HEK293 (cell line): ENCODE results near the gene ZNF24.

Experiments used
- CTCF ChIA-PET: fragments of 350-600 bp; formaldehyde crosslinking; extraction: SDS; loops from one replicate; lab custom pipeline; 2021; ENCODE audit warnings: antibody characterized with exemption; lab: Yijun Ruan, JAX
- POLR2A ChIA-PET: fragments of 300-600 bp; formaldehyde crosslinking; extraction: SDS; loops from one replicate; lab custom pipeline; 2020; ENCODE audit warnings: antibody characterized with exemption, inconsistent platforms; lab: Yijun Ruan, JAX
- H3K27ac ChIP-seq: fragments of 200-500 bp; sonication (Bioruptor generic); 2 replicates; pipeline ENCODE4 v1.5.1; 2014; ENCODE audit warnings: low read depth, low read length, control low read depth, inconsistent platforms; ENCODE audit errors: extremely low read depth
- H3K36me3 ChIP-seq, 2 experiments: fragments of 200-500 bp in 1 of 2; sonication (Bioruptor generic) in 1 of 2; 1 replicate in 1 of 2; 2 replicates in 1 of 2; pipeline ENCODE4 v1.5.1; 2014 to 2017; ENCODE audit warnings: inconsistent platforms in 2 of 2, low read length in 2 of 2; ENCODE audit not compliant: control insufficient read depth in 2 of 2, insufficient read depth in 1 of 2
- H3K4me1 ChIP-seq: fragments of 200-500 bp; sonication (Bioruptor generic); 2 replicates; pipeline ENCODE4 v1.5.1; 2014; ENCODE audit warnings: mild to moderate bottlenecking, low read length, inconsistent platforms; ENCODE audit not compliant: control insufficient read depth, insufficient read depth
- H3K4me3 ChIP-seq: 2 replicates; pipeline ENCODE4 v1.5.1; 2011; ENCODE audit warnings: low read depth, mild to moderate bottlenecking, control low read depth, low read length, moderate library complexity
- H3K9me3 ChIP-seq: fragments of 200-500 bp; sonication (Bioruptor generic); 2 replicates; pipeline ENCODE4 v1.5.1; 2014; ENCODE audit warnings: low read depth, low read length, inconsistent platforms; ENCODE audit not compliant: control insufficient read depth, insufficient read depth
- ZBTB48 ChIP-seq: fragments of 450-650 bp; formaldehyde crosslinking; IDR thresholded peaks from 2 replicates; pipeline ENCODE4 v1.5.1; 2016; ENCODE audit warnings: missing biosample characterization, missing genetic modification characterization
- ZNF157 ChIP-seq: fragments of 450-650 bp; formaldehyde crosslinking; IDR thresholded peaks from 2 replicates; pipeline ENCODE4 v1.5.1; 2016; ENCODE audit warnings: missing biosample characterization, missing genetic modification characterization
- ZNF169 ChIP-seq: fragments of 450-650 bp; formaldehyde crosslinking; IDR thresholded peaks from 2 replicates; pipeline ENCODE4 v1.5.1; 2016; ENCODE audit warnings: missing biosample characterization, missing genetic modification characterization
- ZNF266 ChIP-seq: fragments of 450-650 bp; formaldehyde crosslinking; IDR thresholded peaks from 2 replicates; pipeline ENCODE4 v1.5.1; 2016; ENCODE audit warnings: missing biosample characterization, missing genetic modification characterization, low read depth
- ZNF510 ChIP-seq: fragments of 450-650 bp; formaldehyde crosslinking; IDR thresholded peaks from 2 replicates; pipeline ENCODE4 v1.5.1; 2018; ENCODE audit warnings: mild to moderate bottlenecking, missing genetic modification characterization, missing biosample characterization; ENCODE audit not compliant: insufficient replicate concordance
- TF ChIP-seq, protein P1 (sequence below): fragments of 450-650 bp; formaldehyde crosslinking; IDR thresholded peaks from 2 replicates; pipeline ENCODE4 v1.5.1; 2016; ENCODE audit warnings: missing biosample characterization, missing genetic modification characterization

Gene ZNF24

DNA sequence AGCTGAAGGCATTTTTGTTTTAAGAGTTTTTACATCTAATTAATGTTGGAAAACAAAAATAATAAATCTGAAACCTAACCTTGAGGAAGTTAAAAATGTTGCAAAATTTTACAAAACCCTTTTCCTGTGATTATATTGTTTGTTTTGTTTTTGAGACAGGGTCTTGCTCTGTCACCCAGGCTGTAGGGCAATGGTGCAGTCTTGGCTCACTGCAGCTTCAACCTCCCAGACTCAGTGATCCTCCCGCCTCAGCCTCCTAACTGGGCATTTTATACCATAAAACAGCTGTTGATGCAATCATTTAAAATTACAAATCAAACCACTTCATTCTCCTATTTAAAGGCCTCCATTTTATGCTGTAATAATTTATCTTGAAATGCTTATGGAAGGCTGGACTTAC lies 1.7 kb upstream of the ZNF24 start:
- no peaks in the 10 kb centered on the region for H3K9me3 ChIP-seq
- no peaks in the 10 kb centered on the region for H3K4me1 ChIP-seq
- no peak for TF ChIP-seq ZNF157 (tag by site-specific recombination)
- no peak for TF ChIP-seq ZNF266 (tag by site-specific recombination)
- TF ChIP-seq, protein P1, sequence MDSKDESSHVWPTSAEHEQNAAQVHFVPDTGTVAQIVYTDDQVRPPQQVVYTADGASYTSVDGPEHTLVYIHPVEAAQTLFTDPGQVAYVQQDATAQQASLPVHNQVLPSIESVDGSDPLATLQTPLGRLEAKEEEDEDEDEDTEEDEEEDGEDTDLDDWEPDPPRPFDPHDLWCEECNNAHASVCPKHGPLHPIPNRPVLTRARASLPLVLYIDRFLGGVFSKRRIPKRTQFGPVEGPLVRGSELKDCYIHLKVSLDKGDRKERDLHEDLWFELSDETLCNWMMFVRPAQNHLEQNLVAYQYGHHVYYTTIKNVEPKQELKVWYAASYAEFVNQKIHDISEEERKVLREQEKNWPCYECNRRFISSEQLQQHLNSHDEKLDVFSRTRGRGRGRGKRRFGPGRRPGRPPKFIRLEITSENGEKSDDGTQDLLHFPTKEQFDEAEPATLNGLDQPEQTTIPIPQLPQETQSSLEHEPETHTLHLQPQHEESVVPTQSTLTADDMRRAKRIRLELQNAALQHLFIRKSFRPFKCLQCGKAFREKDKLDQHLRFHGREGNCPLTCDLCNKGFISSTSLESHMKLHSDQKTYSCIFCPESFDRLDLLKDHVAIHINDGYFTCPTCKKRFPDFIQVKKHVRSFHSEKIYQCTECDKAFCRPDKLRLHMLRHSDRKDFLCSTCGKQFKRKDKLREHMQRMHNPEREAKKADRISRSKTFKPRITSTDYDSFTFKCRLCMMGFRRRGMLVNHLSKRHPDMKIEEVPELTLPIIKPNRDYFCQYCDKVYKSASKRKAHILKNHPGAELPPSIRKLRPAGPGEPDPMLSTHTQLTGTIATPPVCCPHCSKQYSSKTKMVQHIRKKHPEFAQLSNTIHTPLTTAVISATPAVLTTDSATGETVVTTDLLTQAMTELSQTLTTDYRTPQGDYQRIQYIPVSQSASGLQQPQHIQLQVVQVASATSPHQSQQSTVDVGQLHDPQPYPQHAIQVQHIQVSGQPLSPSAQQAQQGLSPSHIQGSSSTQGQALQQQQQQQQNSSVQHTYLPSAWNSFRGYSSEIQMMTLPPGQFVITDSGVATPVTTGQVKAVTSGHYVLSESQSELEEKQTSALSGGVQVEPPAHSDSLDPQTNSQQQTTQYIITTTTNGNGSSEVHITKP (tag by site-specific recombination): peak; percentile 25; the same call in 1 of the 2 replicates
- TF ChIP-seq, all 188 proteins: peak for 1
- H3K27ac ChIP-seq: no peak overlapping the region
- ChIA-PET POLR2A (no interaction called here), CTCF (interaction anchor here (0.5 to 1.0 kb wide), 4 partner anchors 9 to 340 kb away, joined by 3 to 4 read pairs (median 4); no protein-coding TSS in a partner anchor)
- peaks cover 0 to 16% of the 10 kb centered on the region in 2 experiments; a peak in 2 of 3 replicates for H3K36me3 ChIP-seq
- H3K4me3 ChIP-seq: no peak overlapping the region

DNA sequence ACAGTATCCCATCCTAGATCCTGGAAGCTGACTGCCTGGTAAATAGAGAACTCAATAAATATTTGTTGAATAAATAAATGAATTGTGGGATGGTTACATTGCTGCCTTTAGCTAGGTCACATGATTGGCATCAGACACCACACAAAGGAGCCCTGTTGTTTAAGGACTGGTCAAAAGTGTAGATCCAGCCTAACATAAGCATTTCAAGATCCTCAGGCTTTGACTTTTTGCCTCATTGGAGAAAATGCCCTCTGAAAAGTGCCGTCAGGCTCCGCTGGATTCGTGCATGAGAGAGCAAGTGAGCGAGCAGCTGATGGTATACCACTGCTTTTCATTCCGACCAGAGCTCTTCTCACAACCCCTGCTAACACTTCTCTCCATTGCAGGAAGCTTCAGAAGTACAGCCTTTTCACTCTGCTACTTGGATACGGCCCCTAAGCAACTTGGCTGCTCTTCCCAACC lies 1.3 kb upstream of the ZNF24 start:
- Histone ChIP-seq H3K4me3 (no peak overlapping the region), H3K4me1 (no peaks in the 10 kb centered on the region), H3K36me3 (peaks cover 0 to 21% of the 10 kb centered on the region in 2 experiments; a peak in 2 of 3 replicates), H3K27ac (no peak overlapping the region), H3K9me3 (no peaks in the 10 kb centered on the region)
- CTCF ChIA-PET: interaction anchor here (0.5 to 1.7 kb wide), 6 partner anchors 10 to 339 kb away, joined by 3 to 7 read pairs (median 4); no protein-coding TSS in a partner anchor
- no peak for TF ChIP-seq ZNF510 (tag by site-specific recombination)
- peak; percentile 85 for TF ChIP-seq ZBTB48 (tag by site-specific recombination)
- TF ChIP-seq, all 188 proteins: peak for 1
- POLR2A ChIA-PET: no interaction called here

DNA sequence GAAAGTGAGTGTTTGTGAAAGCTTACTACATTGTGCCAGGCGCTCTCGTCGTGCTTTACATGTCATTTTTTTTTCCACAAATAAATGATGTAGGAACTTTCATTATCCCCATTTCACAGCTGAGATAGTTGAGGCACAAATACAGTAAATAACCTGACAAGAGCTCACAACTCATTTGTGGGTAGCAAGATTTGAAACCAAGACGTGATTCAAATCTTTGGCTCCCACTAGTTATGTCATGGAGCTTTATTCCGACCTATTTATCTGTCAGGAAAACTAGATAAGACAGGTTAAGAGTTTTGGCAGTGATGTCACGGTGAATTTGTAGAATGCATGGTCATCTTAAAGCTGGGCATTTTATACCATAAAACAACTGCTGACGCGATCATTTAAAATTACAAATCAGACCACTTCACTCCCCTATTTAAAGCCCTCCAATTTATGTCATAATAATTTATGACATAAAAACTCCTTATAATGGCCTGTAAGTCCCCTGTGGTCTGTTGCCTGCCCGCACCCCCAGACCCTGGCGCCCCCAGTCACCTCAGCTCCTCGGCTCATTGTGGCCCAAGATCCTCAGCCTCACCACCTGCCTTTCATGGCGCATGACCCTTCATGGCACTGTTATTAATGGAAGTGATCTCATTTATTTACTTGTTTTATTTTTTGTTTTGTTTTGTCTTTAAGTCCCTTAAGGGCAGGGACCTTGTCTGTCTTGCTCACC lies 678 bp upstream of the ZNF24 start:
- H3K9me3 ChIP-seq: no peaks in the 10 kb centered on the region
- POLR2A ChIA-PET: interaction anchor here (1.0 to 1.6 kb wide), 3 partner anchors 10 to 104 kb away, joined by 3 to 7 read pairs (median 5); partner anchors contain the start of genes ZNF397 and ZSCAN30
- no peak for TF ChIP-seq ZNF169
- TF ChIP-seq, protein P1 (tag by site-specific recombination): 0 out of 2 replicates have a peak, but pooled peaks have one; percentile 5
- TF ChIP-seq, all 188 proteins: peak for 1
- Histone ChIP-seq H3K36me3 (peaks cover 2 to 27% of the 10 kb centered on the region in 2 experiments), H3K27ac (no peak overlapping the region), H3K4me3 (peak overlapping the region; percentile 92), H3K4me1 (no peaks in the 10 kb centered on the region)
- CTCF ChIA-PET: interaction anchor here (0.5 to 1.7 kb wide), 6 partner anchors 11 to 339 kb away, joined by 3 to 7 read pairs (median 4); no protein-coding TSS in a partner anchor
